Transverse colon (tissue), 4 donors: ENCODE data around the gene CDKN2B-AS1. TPM values are rescaled to one million over a fixed set of nuclear protein-coding genes. Genes with fewer than 3 reads are reported as not detected.
A peak's percentile ranks its signal among the peaks of the same experiment; 100 is the strongest.

Experiments
- DNase-seq: peaks from one replicate; pipeline ENCODE4 v3.0.0-alpha.2; 2019
- H3K27ac ChIP-seq, 4 donors: fragments of 200-600 bp; sonication (generic); 2 replicates each; pipeline ENCODE4 v1.5.1; 2016 to 2018; ENCODE audit warnings: inconsistent platforms in 4 of 4
- H3K27me3 ChIP-seq: fragments of 200-600 bp; sonication (generic); 2 replicates; pipeline ENCODE4 v1.5.1; 2017; ENCODE audit warnings: inconsistent platforms
- H3K36me3 ChIP-seq, 4 donors: fragments of 200-600 bp; sonication (generic); 2 replicates each; pipeline ENCODE4 v1.5.1; 2017 to 2019; ENCODE audit warnings: inconsistent platforms in 4 of 4
- H3K4me1 ChIP-seq, 4 donors: fragments of 200-600 bp; sonication (generic); 2 replicates each; pipeline ENCODE4 v1.5.1; 2017 to 2020; ENCODE audit warnings: inconsistent platforms in 4 of 4
- H3K4me3 ChIP-seq, 4 donors: fragments of 200-600 bp; sonication (generic); 1 replicate in 1 of 4; 2 replicates in 3 of 4; pipeline versions ENCODE4 v1.5.1 to v1.6.1; 2017 to 2019; ENCODE audit warnings: inconsistent platforms in 4 of 4
- H3K9me3 ChIP-seq, 2 donors: fragments of 200-600 bp; sonication (generic); 2 replicates each; pipeline ENCODE4 v1.5.1; 2017 to 2019; ENCODE audit warnings: inconsistent platforms in 2 of 2
- EP300 ChIP-seq: sonication (generic); formaldehyde crosslinking; IDR thresholded peaks from one replicate; pipeline ENCODE4 v1.6.1; 2017; ENCODE audit warnings: antibody characterized with exemption, low read depth
- POLR2A ChIP-seq: fragments of 450-650 bp; IDR thresholded peaks from one replicate; pipeline ENCODE4 v1.6.1; 2016; ENCODE audit warnings: antibody characterized with exemption, mild to moderate bottlenecking, moderate library complexity
- POLR2AphosphoS5 ChIP-seq, 3 donors: sonication (generic); formaldehyde crosslinking; IDR thresholded peaks; one replicate each; pipeline ENCODE4 v1.6.1; 2016; ENCODE audit warnings: antibody characterized with exemption in 3 of 3
- WGBS, 2 donors: methylation state at CpG; one replicate each; pipeline ENCODE4 v1.1.5; 2018; ENCODE audit warnings: low coverage in 1 of 2; 5-methylcytosine and 5-hydroxymethylcytosine counted together
- in situ Hi-C, 4 donors: fragments of 200-750 bp; cut with MboI; loops; one replicate each; pipeline versions ENCODE4 v1.15.0 to v1.15.1; 2017; ENCODE audit warnings: low sequenced_read_pairs in 3 of 4, low pct_ligation_motif_present in 1 of 4, low pct_unique_long_range_greater_than_20kb in 1 of 4
- intact Hi-C: fragments of 100-400 bp; cut with DNase I; formaldehyde crosslinking; loops from one replicate; pipeline ENCODE4 v1.15.1; 2023; ENCODE audit warnings: low total_unique reads
- total RNA-seq, 4 donors: library from RNA; depleted of rRNA; stranded (reverse); fragments of >200 nt; gene quantifications; one replicate each; pipeline ENCODE4 v1.1.0, GENCODE V29; 2016
- TF ChIP-seq, protein P1 (sequence below), 5 experiments: fragments of 200-600 bp in 3 of 5; fragments of 450-650 bp in 2 of 5; sonication (generic) in 3 of 5; IDR thresholded peaks; 1 replicate in 2 of 5; 2 replicates in 3 of 5; pipeline ENCODE4 v1.5.1; 2016 to 2017; ENCODE audit warnings: antibody characterized with exemption in 5 of 5, inconsistent platforms in 3 of 5, mild to moderate bottlenecking in 2 of 5, moderate library complexity in 1 of 5

The CDKN2B-AS1 gene
- total RNA-seq, 4 donors from 2014 or later, result 1.00 to 152 (median 46.0) TPM

- no peak overlapping the region for H3K27ac ChIP-seq
- H3K36me3 ChIP-seq, result peaks cover 0 to 7% (median 0%) of the 10 kb centered on the region in 4 donors
- intact Hi-C loops (no loop called here), in situ Hi-C loops (loop anchor here (10.0 to 25.0 kb wide), 3 partner anchors 187 to 235 kb away; partner anchors contain the start of gene MTAP (in 2 of the 4))
- H3K27me3 ChIP-seq, result peaks cover 69% of the 10 kb centered on the region
- 43 to 78% methylated on average over 1 of the region's 1 CpG for WGBS, 2 donors
- H3K9me3 ChIP-seq, result no peaks in the 10 kb centered on the region
- no peak for DNase-seq
- H3K4me3 ChIP-seq, result no peak overlapping the region
- TF ChIP-seq POLR2A, result no peak
- TF ChIP-seq EP300, result no peak
- TF ChIP-seq, protein P1, sequence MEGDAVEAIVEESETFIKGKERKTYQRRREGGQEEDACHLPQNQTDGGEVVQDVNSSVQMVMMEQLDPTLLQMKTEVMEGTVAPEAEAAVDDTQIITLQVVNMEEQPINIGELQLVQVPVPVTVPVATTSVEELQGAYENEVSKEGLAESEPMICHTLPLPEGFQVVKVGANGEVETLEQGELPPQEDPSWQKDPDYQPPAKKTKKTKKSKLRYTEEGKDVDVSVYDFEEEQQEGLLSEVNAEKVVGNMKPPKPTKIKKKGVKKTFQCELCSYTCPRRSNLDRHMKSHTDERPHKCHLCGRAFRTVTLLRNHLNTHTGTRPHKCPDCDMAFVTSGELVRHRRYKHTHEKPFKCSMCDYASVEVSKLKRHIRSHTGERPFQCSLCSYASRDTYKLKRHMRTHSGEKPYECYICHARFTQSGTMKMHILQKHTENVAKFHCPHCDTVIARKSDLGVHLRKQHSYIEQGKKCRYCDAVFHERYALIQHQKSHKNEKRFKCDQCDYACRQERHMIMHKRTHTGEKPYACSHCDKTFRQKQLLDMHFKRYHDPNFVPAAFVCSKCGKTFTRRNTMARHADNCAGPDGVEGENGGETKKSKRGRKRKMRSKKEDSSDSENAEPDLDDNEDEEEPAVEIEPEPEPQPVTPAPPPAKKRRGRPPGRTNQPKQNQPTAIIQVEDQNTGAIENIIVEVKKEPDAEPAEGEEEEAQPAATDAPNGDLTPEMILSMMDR (IDR thresholded peaks at IDR 0.05), result no peak
- no peak for TF ChIP-seq POLR2AphosphoS5 (IDR thresholded peaks at IDR 0.05)
- H3K4me1 ChIP-seq, result peaks cover 0 to 7% (median 0%) of the 10 kb centered on the region in 4 donors
These were observed 7.4 kb downstream of the CDKN2B-AS1 start for GRCh38 chr9:22002038-22002437.

- no peak overlapping the region for H3K27ac ChIP-seq
- WGBS, 2 donors, result 59 to 65% methylated on average over 4 to 25 of the region's 25 CpGs
- TF ChIP-seq, protein P1 (IDR thresholded peaks at IDR 0.05), result no peak
- no peak for TF ChIP-seq EP300
- TF ChIP-seq POLR2A, result no peak
- TF ChIP-seq POLR2AphosphoS5 (IDR thresholded peaks at IDR 0.05), result no peak
- peaks cover 78% of the 10 kb centered on the region for H3K27me3 ChIP-seq
- H3K9me3 ChIP-seq, result no peaks in the 10 kb centered on the region
- no peak for DNase-seq
- peaks cover 0 to 26% (median 4%) of the 10 kb centered on the region in 4 donors for H3K4me1 ChIP-seq
- in situ Hi-C loops, result loop anchor here (10.0 to 25.0 kb wide), 3 partner anchors 190 to 232 kb away; partner anchors contain the start of gene MTAP (in 2 of the 4)
- H3K36me3 ChIP-seq, result peaks cover 0 to 7% (median 0%) of the 10 kb centered on the region in 4 donors
- peak overlapping the region in 1 of 4 donors; percentile 76 for H3K4me3 ChIP-seq
- intact Hi-C loops, result no loop called here
These were observed 10.6 kb downstream of the CDKN2B-AS1 start for GRCh38 chr9:22005021-22005701.

GRCh38 chr9:22005702-22006606, 11.4 kb downstream of the CDKN2B-AS1 start:
- peaks cover 0 to 33% (median 7%) of the 10 kb centered on the region in 4 donors for H3K4me1 ChIP-seq
- H3K9me3 ChIP-seq, result no peaks in the 10 kb centered on the region
- no peak for DNase-seq
- WGBS, 2 donors, result 11 to 57% methylated on average over 3 to 26 of the region's 44 CpGs
- in situ Hi-C loops (loop anchor here (10.0 to 25.0 kb wide), 3 partner anchors 191 to 231 kb away; partner anchors contain the start of gene MTAP (in 2 of the 4)), intact Hi-C loops (no loop called here)
- H3K4me3 ChIP-seq, result peak overlapping the region in 2 of 4 donors; percentile 65 to 76
- TF ChIP-seq EP300, result no peak
- no peak for TF ChIP-seq POLR2A
- no peak for TF ChIP-seq POLR2AphosphoS5 (IDR thresholded peaks at IDR 0.05)
- TF ChIP-seq, protein P1 (IDR thresholded peaks at IDR 0.05), result no peak
- peaks cover 81% of the 10 kb centered on the region for H3K27me3 ChIP-seq
- no peak overlapping the region for H3K27ac ChIP-seq
- peaks cover 0 to 7% (median 0%) of the 10 kb centered on the region in 4 donors for H3K36me3 ChIP-seq

DNA sequence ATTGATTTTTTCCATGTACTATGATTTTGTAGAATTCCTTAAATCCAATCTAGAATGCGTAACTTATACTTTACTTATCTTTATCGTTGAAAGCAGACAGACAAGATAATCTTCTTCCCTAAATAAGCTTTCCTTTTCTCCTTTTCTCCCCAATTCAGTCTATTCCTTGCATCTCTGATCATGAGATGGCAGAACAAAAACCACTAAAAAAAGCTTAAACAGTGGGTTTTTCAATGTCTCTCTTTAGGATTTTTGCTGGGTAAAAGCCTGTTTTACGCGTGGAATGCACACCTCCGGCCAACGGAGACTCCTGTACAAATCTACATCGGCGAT, 13.8 kb downstream of the CDKN2B-AS1 start:
- Histone ChIP-seq H3K36me3 (peaks cover 0 to 7% (median 0%) of the 10 kb centered on the region in 4 donors), H3K27ac (peak overlapping the region; percentile 90 to 95 (median 93)), H3K9me3 (no peaks in the 10 kb centered on the region), H3K4me3 (peak overlapping the region; percentile 55 to 76 (median 66)), H3K4me1 (peaks cover 0 to 34% (median 8%) of the 10 kb centered on the region in 4 donors), H3K27me3 (peaks cover 59% of the 10 kb centered on the region)
- no peak for DNase-seq
- in situ Hi-C loops (loop anchor here (10.0 to 25.0 kb wide), 3 partner anchors 194 to 229 kb away; partner anchors contain the start of gene MTAP (in 2 of the 4)), intact Hi-C loops (no loop called here)
- TF ChIP-seq POLR2AphosphoS5 (IDR thresholded peaks at IDR 0.05) (no peak), EP300 (no peak), POLR2A (no peak)
- TF ChIP-seq, protein P1 (IDR thresholded peaks at IDR 0.05), result no peak
- WGBS, 2 donors, result 3 to 4% methylated on average over 2 to 8 of the region's 8 CpGs
